ENCODE data around the gene TNFRSF14. TPM values are rescaled to one million over a fixed set of nuclear protein-coding genes. Genes with fewer than 3 reads are reported as not detected.

The TNFRSF14 gene
- total and polyA plus RNA-seq, 2 donors (not counting 1 experiment from before 2014, with no cell fraction given): 239 to 427 TPM

GRCh38 chr1:2525920-2526823 is 30.0 kb upstream of the TNFRSF14 start, which contains the start of gene PANK4:
Gene PANK4, minus strand, starts transcription at chr1:2526596. Its CDS starts 9 bp downstream, at chr1:2526587.
- DNase-seq (peak; percentile 94), ATAC-seq (ENCODE audit: low read depth) (peak; percentile 91)
- Mint-ChIP-seq H3K27ac (peak within 1 kb of the TSS; percentile 85), H3K4me1 (peaks cover 43% of the 10 kb centered on the region), H3K4me3 (peak within 1 kb of the TSS; percentile 96), H3K27me3 (no peaks in the 10 kb centered on the region), H3K9me3 (ENCODE audit: insufficient read depth) (no peaks in the 10 kb centered on the region)
- WGBS (ENCODE audit: insufficient coverage): under 1% methylated on average over 100 of the region's 107 CpGs
- Histone ChIP-seq H3K79me2 (ENCODE audit: control insufficient read depth, insufficient read depth, low read length) (peaks cover 54% of the 10 kb centered on the region), H3K4me3 (ENCODE audit: control extremely low read depth in 1 of 5, extremely low read depth in 1 of 5, insufficient read depth in 1 of 5, low read depth in 2 of 5, low read length in 4 of 5) (peak within 1 kb of the TSS; percentile 48 to 96 (median 74)), H4K20me1 (ENCODE audit: control insufficient read depth, insufficient read depth, low read length, poor library complexity, severe bottlenecking) (peaks cover 59% of the 10 kb centered on the region), H3K9ac (ENCODE audit: low read length) (peak within 1 kb of the TSS; percentile 85), H3K27me3 (replicated peaks in 1 of 4; ENCODE audit: control extremely low read depth in 1 of 4, control insufficient read depth in 3 of 4, insufficient read depth in 4 of 4, low read length in 3 of 4) (peaks cover 0 to 24% (median 10%) of the 10 kb centered on the region in 4 experiments), H2AFZ (ENCODE audit: insufficient read depth, low read depth, low read length, poor library complexity, severe bottlenecking) (peak within 1 kb of the TSS; percentile 76), H3K27ac (ENCODE audit: low read length in 2 of 2) (peak within 1 kb of the TSS; percentile 41 to 78), H3K4me2 (replicated peaks; ENCODE audit: low read depth, low read length, poor library complexity, severe bottlenecking) (peak within 1 kb of the TSS; percentile 95), H3K36me3 (replicated peaks in 1 of 2; ENCODE audit: control extremely low read depth in 1 of 2, control insufficient read depth in 1 of 2, extremely low read depth in 1 of 2, insufficient read depth in 2 of 2, low read length in 1 of 2) (peaks cover 0 to 8% of the 10 kb centered on the region in 2 experiments), H3K4me1 (ENCODE audit: control insufficient read depth in 2 of 2, insufficient read depth in 2 of 2, low read length in 2 of 2) (peaks cover 41 to 53% of the 10 kb centered on the region in 2 donors), H3K9me3 (ENCODE audit: control extremely low read depth in 1 of 3, control insufficient read depth in 2 of 3, insufficient read depth in 1 of 3, low read length in 2 of 3) (peaks cover 0 to 6% (median 0%) of the 10 kb centered on the region in 3 donors)
- intact Hi-C loops (cut with micrococcal nuclease): loop anchor here (1.0 to 5.0 kb wide), 7 partner anchors 22 to 609 kb away; partner anchors contain the start of genes CALML6, MORN1, PEX10 and RER1
- TF ChIP-seq CTCF (IDR thresholded peaks at IDR 0.05) (no peak), EZH2 (IDR thresholded peaks at IDR 0.05; ENCODE audit: borderline replicate concordance, insufficient read depth, low read depth, low read length, poor library complexity, severe bottlenecking) (no peak)
- ChIA-PET CTCF (interaction anchor here (1.0 to 1.9 kb wide), 8 partner anchors 22 to 331 kb away, joined by 3 to 20 read pairs (median 5); partner anchors contain the start of genes FAAP20, MORN1, RER1 and TNFRSF14), POLR2A (interaction anchor here (0.5 to 2.5 kb wide), 17 partner anchors 15 to 1374 kb away, joined by 3 to 28 read pairs (median 4); partner anchors contain the start of genes MORN1, PRXL2B, RER1 and TNFRSF14)

Data from B cell (primary cell).